Measurements from ENCODE around the gene IMP3.

GRCh38 chr15:75680007-75680789, 40.2 kb upstream of the IMP3 start:
- no peak for TF ChIP-seq CTCF (IDR thresholded peaks at IDR 0.05)
- TF ChIP-seq POLR2A (IDR thresholded peaks at IDR 0.05): no peak

Data from lower leg skin (tissue), 3 donors.